HG02759 (cell line): Measurements from ENCODE around the gene HHAT.

Experiments
- ATAC-seq: cut with Tn5 transposase; IDR thresholded peaks from one replicate; pipeline ENCODE4 v1.9.1; 2021; ENCODE audit warnings: mild to moderate bottlenecking, moderate library complexity; ENCODE audit not compliant: unreplicated experiment

HHAT gene

DNA sequence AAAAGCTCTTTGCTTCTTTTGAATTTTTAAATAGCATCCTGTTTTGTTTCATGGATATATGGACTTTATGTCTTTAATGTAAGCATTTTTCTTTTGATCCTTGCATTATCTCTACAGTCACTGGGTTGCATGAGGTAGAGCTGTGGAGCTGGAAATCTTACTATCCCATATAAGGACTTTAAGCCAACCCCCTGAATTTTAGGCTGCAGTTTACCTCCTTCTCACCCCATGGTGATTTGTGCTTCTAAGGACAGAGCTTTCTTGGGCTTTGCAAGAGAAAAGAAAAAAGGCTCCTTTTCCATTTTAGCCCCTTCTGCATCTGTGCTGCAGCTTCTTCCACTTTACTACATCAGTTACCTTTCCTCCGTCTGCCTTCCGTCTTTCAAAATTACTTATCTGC lies 373.8 kb downstream of the HHAT start:
- ATAC-seq, result no peak

GRCh38 chr1:210703593-210703992 lies 374.9 kb downstream of the HHAT start:
- ATAC-seq, result no peak

DNA sequence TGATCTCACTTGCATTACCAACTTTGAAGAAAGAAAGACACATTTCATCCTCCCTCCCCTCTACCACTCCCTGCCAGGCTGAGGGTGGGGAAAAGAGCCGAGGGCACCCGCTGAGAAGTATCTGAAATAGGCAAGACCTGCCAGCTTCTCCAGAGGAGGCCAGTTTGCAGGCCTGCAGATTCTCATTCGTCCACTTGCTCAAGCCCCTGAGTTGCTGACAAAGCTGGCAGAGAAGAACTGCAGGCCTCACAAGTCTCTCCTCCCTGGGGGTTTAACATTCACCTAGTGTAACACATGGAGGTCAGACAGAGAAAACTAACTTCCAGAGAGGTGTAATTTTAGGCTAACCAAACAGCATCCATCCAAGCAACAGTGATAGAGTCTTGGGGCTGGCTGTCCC lies 376.4 kb downstream of the HHAT start:
- no peak for ATAC-seq

GRCh38 chr1:210706246-210706645 lies 377.5 kb downstream of the HHAT start:
- ATAC-seq, result no peak

DNA sequence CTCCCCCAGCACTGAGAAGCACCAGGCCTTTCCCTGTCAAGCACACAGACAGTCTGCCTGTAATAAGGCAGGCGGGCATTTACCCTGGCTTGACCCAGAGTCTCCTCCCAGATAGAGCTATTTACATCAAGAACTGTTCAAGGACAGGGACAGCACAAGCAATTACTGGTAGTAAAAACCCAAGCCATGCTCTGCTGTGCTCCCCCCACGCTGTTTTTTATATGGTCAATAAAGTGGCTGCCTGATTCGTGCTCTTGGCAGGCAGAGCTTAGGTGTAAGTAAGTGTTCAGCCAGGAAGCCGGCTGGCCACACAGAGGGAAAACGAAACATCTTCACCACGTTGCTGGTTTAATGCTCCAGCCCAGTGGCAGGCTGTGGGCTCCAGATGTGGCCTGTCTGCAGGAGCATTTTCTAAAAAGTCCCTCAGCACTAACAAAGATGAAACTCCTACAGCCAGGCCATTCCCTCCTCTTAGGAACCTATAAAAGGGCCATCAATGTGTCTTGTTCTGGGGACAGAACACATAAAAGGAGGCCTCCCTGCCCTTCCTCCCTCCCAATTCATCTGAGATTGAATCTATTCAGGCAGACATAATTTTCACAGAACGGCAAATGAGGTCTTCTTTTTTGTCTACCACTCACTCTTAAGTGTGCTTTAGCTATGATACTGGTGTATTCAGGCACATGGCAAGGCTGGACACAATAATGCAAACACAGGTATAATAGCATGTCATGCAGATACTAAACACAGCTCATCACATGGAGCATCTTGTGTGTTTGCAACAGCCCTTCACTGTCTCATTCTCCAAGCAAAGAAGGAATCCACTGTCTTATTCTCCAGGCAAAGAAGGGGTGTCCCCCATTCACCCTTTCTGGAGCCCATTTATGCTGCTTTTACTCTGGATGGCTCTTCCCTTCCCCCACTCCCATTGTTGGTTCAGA lies 378.9 kb downstream of the HHAT start:
- no peak for ATAC-seq

DNA sequence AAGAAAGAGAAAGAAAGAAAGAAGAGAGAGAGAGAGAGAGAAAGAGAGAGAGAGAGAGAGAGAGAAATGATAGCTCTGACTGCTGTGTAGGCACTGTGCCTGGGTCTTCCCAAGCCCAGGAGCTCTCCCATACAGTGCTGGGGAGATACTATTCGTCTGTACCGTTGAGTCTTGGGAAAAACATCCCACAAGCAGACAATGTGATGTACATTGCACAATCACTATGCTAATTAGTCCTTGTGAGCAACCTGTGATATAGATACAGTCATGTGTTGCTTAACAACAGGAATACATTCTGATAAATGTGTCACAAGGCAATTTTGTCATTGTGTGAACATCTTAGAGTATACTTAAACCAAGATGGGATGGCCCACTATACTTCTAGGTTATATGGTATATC lies 381.0 kb downstream of the HHAT start:
- ATAC-seq, result no peak

DNA sequence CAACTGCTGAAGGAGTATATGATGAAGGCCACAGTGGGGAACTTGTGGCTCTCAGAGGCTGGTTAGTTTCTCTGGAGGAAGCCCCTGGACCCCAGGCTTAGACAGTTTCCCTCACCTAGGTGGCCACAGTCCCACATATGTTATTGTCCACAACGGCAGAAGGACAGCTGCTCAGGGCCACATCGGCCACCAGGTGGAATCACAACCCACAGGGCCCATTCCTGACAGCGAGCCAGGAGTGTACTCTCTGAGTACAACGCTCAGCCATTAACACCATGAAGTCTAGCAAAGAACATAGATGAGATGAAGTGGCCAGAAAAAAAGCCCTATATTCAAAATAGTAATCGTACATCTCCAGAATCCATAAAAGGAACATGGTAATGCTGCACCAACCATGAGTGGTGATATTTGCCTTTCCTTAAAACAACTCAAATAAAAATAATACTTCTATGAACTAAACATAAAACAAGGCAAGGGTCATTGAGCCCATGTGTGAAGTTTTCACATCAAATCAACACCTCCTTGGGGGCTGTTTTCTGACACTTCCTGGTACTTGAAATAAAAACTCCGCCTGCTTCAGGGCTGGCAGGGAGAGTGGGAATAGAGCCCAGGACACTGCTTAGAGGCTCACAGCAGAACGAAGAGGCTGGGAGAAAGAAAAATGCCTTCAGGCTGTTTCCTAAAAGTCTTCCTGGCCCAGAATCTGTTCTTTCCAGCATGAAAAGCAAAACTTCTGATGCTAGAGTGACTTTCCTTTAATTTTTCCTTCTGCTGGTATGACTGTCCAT lies 383.3 kb downstream of the HHAT start:
- ATAC-seq, result no peak

DNA sequence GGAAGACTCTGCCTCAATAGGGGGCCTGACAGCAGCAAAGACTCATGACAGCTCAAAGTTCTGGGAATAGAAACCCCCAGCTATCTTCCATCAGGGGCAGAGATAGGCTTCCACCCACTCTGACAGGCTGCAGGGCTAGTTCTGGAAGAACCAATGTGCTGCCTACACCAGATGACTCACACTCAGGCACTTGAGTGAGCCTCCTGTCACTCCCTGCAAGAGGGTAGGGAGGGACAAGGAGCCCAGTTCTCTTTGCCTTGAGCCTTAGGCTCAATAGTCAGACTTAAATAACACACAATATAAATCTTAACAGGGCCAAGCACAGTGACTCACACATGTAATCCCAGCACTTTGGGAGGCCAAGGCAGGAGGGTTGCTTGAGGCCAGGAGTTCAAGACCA lies 386.4 kb downstream of the HHAT start:
- ATAC-seq, result no peak

DNA sequence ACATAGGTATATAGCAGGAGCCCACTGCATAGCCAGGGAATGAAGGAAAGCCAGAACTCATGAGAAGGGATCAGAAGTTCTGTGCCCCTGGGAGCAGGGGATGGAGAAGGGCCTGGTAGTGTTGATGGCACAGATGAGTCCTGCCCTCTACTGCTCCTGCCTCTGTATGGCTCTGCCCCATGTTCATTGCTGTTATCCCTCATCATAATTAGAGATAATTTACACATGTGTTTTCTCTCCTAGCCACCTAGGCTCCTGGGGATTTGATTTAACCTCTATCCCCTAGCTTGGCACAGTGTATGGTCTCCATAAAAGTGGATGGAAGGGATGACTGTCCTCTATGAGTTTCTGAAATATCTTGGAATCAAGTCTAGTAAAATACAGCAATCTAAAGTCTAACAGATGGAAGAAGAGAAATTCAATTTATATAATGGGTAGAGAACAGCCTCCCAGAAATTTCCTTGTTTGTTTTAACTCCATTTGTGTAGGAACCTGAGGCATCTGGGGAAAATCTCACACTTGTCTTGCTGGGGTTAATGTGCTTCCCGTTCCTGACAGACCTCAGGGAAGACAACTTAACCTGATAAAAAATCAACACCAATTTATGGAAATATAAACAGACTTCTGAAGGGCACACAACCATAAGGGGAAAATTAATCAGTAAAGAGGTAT lies 393.8 kb downstream of the HHAT start:
- ATAC-seq, result no peak

- no peak for ATAC-seq
These were observed 394.9 kb downstream of the HHAT start for GRCh38 chr1:210723646-210724045.

DNA sequence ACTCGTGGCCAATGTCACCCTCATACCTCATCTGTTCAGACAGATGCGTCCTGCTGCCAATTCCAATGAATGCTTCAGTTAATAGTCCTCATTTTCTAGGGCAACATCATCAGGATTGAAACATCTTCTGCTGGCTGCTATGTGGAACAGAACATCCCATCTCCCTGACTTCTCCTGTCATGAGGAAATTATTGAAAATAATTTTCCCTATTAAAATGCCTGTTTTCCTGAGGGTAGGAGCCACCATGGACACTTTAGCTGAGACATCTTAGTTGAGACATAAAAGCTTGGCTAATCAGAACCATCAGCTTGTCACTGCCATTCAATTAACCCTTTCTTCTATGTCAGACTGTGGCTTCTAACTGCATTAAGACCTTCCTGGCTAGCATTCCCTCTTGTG lies 396.1 kb downstream of the HHAT start:
- ATAC-seq, result no peak
